Nephron progenitor cell (in vitro differentiated cells): Measurements from ENCODE around the gene CADM4.
"Not testable (repeated sequence)": the region's sequence is repeated elsewhere in the genome, so short reads cannot be mapped to it uniquely, and the experiment has no call there.

Experiments
- DNase-seq: peaks from one replicate; pipeline ENCODE4 v3.0.0; 2021
- H3K27ac Mint-ChIP-seq: 2 replicates; pipeline ENCODE4 v1.8.0; 2021; ENCODE audit warnings: mild to moderate bottlenecking, moderate library complexity, mixed read lengths
- H3K27me3 Mint-ChIP-seq: 2 replicates; pipeline ENCODE4 v1.8.0; 2021; ENCODE audit warnings: mild to moderate bottlenecking, low read depth, mixed read lengths; ENCODE audit not compliant: poor library complexity
- H3K36me3 Mint-ChIP-seq: 2 replicates; pipeline ENCODE4 v1.8.0; 2021; ENCODE audit warnings: low read depth, mixed read lengths
- H3K4me1 Mint-ChIP-seq: 2 replicates; pipeline ENCODE4 v1.8.0; 2021; ENCODE audit warnings: mixed read lengths
- H3K4me3 Mint-ChIP-seq: 2 replicates; pipeline ENCODE4 v1.8.0; 2021; ENCODE audit warnings: mild to moderate bottlenecking, moderate library complexity, mixed read lengths
- H3K9me3 Mint-ChIP-seq: 2 replicates; pipeline ENCODE4 v1.8.0; 2021; ENCODE audit warnings: mild to moderate bottlenecking, moderate library complexity, mixed read lengths
- CTCF ChIP-seq: fragments of 200-600 bp; sonication (generic); IDR thresholded peaks from 2 replicates; pipeline ENCODE4 v1.5.0; 2021; ENCODE audit warnings: antibody characterized with exemption

CADM4 gene

DNA sequence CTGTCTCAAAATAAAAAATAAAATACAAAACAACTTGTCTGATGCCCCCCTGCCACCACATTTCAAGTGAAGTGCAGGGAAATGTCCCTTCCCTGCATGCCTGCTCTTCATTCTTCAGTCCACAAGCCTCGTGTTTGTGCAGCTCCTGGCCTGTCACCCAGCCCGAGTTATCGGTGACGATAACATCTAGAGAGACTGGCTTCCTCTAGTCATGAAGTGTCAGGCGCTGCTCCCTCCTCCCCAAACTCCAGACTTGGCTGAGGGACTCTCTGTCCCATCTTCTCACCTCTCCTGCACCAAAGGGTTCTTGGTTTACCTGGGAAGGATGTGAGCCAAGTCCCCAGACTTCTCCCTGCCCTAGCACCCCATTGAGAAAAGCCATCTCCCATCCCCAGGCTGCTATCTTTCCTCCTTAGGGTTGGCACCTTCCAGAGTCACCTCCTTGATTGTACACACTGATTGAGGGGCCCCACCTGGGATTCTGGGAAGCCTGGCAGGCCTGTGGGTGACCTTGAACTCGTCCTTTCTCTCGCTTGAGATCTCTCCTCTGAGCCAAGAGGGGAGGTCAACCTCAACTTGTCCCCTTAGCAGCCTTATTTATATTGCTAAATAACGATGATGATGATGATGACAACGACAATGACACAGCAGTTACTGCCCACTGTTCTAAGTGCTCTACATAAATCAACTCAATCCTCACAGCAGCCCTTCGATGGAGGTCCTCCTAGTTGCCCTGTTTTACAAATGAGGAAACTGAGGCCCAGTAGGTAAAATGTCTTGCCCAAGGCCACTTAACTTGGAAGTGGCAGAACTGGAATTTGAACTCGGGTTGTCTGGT is 43.4 kb upstream of the CADM4 start:
- Mint-ChIP-seq H3K4me3 (no peak overlapping the region), H3K27me3 (peaks cover 32% of the 10 kb centered on the region), H3K27ac (no peak overlapping the region), H3K9me3 (no peaks in the 10 kb centered on the region), H3K4me1 (peaks cover 19% of the 10 kb centered on the region), H3K36me3 (no peaks in the 10 kb centered on the region)
- TF ChIP-seq CTCF, result no peak
- no peak for DNase-seq

DNA sequence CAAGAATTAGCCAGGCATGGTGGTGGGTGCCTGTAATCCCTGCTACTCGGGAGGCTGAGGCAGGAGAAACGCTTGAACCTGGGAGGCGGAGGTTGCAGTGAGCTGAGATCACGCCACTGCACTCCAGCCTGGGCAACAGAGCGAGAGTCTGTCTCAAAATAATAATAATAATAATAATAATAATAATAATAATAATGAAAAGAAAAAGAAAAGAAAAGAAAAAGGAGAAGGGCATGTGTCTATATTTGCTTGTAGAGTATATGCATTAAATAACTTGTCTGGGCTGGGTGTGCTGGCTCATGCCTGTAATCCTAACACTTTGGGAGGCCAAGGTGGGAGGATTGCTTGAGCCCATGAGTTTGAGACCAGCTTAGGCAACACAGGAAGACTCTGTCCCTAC is 42.6 kb upstream of the CADM4 start:
- H3K36me3 Mint-ChIP-seq, H3K4me3 Mint-ChIP-seq, H3K9me3 Mint-ChIP-seq, DNase-seq, H3K27ac Mint-ChIP-seq: not testable (repeated sequence)
- Mint-ChIP-seq H3K4me1 (peaks cover 15% of the 10 kb centered on the region), H3K27me3 (peaks cover 29% of the 10 kb centered on the region)

- Mint-ChIP-seq H3K27me3 (peaks cover 25% of the 10 kb centered on the region), H3K4me1 (peaks cover 10% of the 10 kb centered on the region), H3K4me3 (no peak overlapping the region), H3K36me3 (no peaks in the 10 kb centered on the region), H3K27ac (no peak overlapping the region), H3K9me3 (no peaks in the 10 kb centered on the region)
- DNase-seq, result no peak
- no peak for TF ChIP-seq CTCF
These were observed 42.2 kb upstream of the CADM4 start for GRCh38 chr19:43681821-43682220.

GRCh38 chr19:43678512-43679261 is 39.0 kb upstream of the CADM4 start:
- Mint-ChIP-seq H3K9me3 (no peaks in the 10 kb centered on the region), H3K4me3 (no peak overlapping the region), H3K36me3 (no peaks in the 10 kb centered on the region), H3K27ac (no peak overlapping the region), H3K4me1 (peaks cover 8% of the 10 kb centered on the region), H3K27me3 (peaks cover 30% of the 10 kb centered on the region)
- TF ChIP-seq CTCF, result no peak
- DNase-seq, result no peak

GRCh38 chr19:43675906-43676305 is 36.3 kb upstream of the CADM4 start:
- H3K36me3 Mint-ChIP-seq, result no peaks in the 10 kb centered on the region
- no peak overlapping the region for H3K4me3 Mint-ChIP-seq
- peaks cover 40% of the 10 kb centered on the region for H3K27me3 Mint-ChIP-seq
- no peaks in the 10 kb centered on the region for H3K9me3 Mint-ChIP-seq
- no peak for DNase-seq
- peaks cover 8% of the 10 kb centered on the region for H3K4me1 Mint-ChIP-seq
- peak overlapping the region; percentile 85 for H3K27ac Mint-ChIP-seq
- TF ChIP-seq CTCF, result no peak

DNA sequence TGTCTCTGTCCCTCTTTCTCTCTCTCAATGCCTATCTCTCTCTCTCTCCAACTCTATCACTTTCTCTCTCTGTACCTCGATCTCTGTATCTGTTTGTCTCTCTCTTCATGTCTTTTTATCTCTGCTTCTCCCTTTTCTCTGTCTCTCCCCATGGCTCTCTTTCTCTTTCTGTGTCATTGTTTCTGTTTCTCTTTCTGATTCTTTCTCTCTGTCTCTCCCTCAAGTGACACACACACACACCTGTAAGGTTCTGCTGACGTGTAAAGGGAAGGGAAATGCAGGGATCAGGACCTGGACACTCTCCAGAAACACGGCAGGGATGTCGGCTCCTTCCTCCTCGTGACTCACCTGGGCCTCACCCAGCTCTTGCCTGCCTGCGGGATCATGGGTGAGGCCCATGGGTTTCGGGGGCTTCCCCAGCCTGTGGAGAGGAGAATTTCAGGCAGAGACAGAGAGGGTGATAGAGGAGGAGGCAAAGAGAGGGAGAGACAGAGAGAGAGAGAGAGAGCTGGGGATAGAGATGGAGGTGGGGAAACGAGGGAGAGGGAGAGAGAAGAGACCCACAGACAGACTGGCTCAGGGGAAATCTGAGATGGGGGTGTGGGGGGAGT is 35.7 kb upstream of the CADM4 start:
- no peak for DNase-seq
- peaks cover 9% of the 10 kb centered on the region for H3K4me1 Mint-ChIP-seq
- H3K27me3 Mint-ChIP-seq, result peaks cover 45% of the 10 kb centered on the region
- no peak overlapping the region for H3K4me3 Mint-ChIP-seq
- no peaks in the 10 kb centered on the region for H3K9me3 Mint-ChIP-seq
- TF ChIP-seq CTCF, result no peak
- H3K36me3 Mint-ChIP-seq, result no peaks in the 10 kb centered on the region
- H3K27ac Mint-ChIP-seq, result peak overlapping the region; percentile 85
